ENCODE data around the gene P2RY1. TPM values are rescaled to one million over a fixed set of nuclear protein-coding genes. Genes with fewer than 3 reads are reported as not detected.
"Not testable (repeated sequence)": the region's sequence is repeated elsewhere in the genome, so short reads cannot be mapped to it uniquely, and the experiment has no call there.

The P2RY1 gene
- total and polyA plus RNA-seq, 4 donors, result 3.3 to 20.2 (median 10.4) TPM

GRCh38 chr3:152870027-152870426 lies 35.1 kb downstream of the P2RY1 start:
- TF ChIP-seq, protein P1, sequence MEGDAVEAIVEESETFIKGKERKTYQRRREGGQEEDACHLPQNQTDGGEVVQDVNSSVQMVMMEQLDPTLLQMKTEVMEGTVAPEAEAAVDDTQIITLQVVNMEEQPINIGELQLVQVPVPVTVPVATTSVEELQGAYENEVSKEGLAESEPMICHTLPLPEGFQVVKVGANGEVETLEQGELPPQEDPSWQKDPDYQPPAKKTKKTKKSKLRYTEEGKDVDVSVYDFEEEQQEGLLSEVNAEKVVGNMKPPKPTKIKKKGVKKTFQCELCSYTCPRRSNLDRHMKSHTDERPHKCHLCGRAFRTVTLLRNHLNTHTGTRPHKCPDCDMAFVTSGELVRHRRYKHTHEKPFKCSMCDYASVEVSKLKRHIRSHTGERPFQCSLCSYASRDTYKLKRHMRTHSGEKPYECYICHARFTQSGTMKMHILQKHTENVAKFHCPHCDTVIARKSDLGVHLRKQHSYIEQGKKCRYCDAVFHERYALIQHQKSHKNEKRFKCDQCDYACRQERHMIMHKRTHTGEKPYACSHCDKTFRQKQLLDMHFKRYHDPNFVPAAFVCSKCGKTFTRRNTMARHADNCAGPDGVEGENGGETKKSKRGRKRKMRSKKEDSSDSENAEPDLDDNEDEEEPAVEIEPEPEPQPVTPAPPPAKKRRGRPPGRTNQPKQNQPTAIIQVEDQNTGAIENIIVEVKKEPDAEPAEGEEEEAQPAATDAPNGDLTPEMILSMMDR (IDR thresholded peaks at IDR 0.05; ENCODE audit: control extremely low read depth, extremely low read depth), result no peak
- H3K9me3 ChIP-seq (ENCODE audit: control insufficient read depth in 4 of 4, insufficient read depth in 3 of 4, low read length in 3 of 4), result peaks cover 0 to 5% (median 2%) of the 10 kb centered on the region in 4 donors
- no peak overlapping the region for H3K4me3 ChIP-seq
- DNase-seq (no peak), ATAC-seq (ENCODE audit: insufficient read depth, low FRiP score) (peak; percentile 50)
- no peaks in the 10 kb centered on the region for H3K36me3 ChIP-seq (ENCODE audit: control insufficient read depth in 4 of 4, insufficient read depth in 4 of 4, low read length in 4 of 4)
- no peaks in the 10 kb centered on the region for H3K27me3 ChIP-seq (ENCODE audit: control insufficient read depth in 3 of 3, insufficient read depth in 3 of 3, low read length in 2 of 3)
- H3K9ac ChIP-seq (ENCODE audit: insufficient read depth in 1 of 2, low read length in 2 of 2), result no peak overlapping the region
- WGBS, 2 donors, result 79 to 84% methylated on average over 5 of the region's 5 CpGs
- no peak overlapping the region for H3K27ac ChIP-seq (ENCODE audit: low read depth in 1 of 2, low read length in 1 of 2)
- H3K4me1 ChIP-seq (ENCODE audit: control insufficient read depth in 5 of 5, insufficient read depth in 5 of 5, low read length in 5 of 5), result no peaks in the 10 kb centered on the region

GRCh38 chr3:152873314-152873713 lies 38.4 kb downstream of the P2RY1 start:
- DNase-seq; H3K27ac ChIP-seq (ENCODE audit: low read depth in 1 of 2, low read length in 1 of 2); ATAC-seq (ENCODE audit: insufficient read depth, low FRiP score); H3K36me3 ChIP-seq (ENCODE audit: control insufficient read depth in 4 of 4, insufficient read depth in 4 of 4, low read length in 4 of 4); H3K27me3 ChIP-seq (ENCODE audit: control insufficient read depth in 3 of 3, insufficient read depth in 3 of 3, low read length in 2 of 3); H3K4me1 ChIP-seq (ENCODE audit: control insufficient read depth in 5 of 5, insufficient read depth in 5 of 5, low read length in 5 of 5); H3K4me3 ChIP-seq; H3K9me3 ChIP-seq (ENCODE audit: control insufficient read depth in 4 of 4, insufficient read depth in 3 of 4, low read length in 3 of 4); H3K9ac ChIP-seq (ENCODE audit: insufficient read depth in 1 of 2, low read length in 2 of 2): not testable (repeated sequence)

DNA sequence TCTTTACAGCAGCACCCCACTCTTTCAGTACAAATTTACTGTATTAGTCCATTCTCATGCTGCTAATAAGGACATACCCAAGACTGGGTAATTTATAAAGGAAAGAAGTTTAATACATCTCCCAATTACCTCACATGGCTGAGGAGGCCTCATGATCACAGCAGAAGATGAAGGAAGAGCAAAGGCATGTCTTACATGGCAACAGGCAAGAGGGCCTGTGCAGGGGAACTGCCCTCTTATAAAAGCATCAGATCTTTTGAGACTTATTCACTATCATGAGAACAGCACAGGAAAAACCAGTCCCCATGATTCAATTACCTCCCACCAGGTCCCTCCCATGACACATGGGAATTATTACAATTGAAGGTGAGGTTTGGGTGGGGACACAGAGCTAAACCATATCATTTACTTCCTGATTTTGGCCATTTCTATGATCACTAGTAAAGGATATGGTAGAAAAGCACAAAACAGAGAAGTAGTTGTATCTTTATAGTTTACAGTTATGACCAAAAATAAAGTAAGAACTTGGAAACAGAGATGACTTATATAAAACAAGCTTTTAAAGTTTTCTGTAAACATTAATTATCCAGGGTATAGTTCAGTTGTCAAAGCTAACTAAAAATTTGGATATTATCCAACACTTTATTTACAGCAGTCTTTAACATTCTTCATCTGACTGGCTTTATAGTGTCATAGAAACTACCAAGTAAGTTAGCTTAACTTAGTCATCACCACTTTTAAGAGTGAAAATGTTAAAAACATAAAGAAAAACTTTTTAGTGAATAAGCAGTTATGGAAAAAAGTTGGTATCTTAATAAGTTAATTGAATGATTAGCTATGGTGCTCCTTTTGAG lies 40.2 kb downstream of the P2RY1 start:
- H3K27me3 ChIP-seq (ENCODE audit: control insufficient read depth in 3 of 3, insufficient read depth in 3 of 3, low read length in 2 of 3), result peaks cover 0 to 3% (median 0%) of the 10 kb centered on the region in 3 donors

DNA sequence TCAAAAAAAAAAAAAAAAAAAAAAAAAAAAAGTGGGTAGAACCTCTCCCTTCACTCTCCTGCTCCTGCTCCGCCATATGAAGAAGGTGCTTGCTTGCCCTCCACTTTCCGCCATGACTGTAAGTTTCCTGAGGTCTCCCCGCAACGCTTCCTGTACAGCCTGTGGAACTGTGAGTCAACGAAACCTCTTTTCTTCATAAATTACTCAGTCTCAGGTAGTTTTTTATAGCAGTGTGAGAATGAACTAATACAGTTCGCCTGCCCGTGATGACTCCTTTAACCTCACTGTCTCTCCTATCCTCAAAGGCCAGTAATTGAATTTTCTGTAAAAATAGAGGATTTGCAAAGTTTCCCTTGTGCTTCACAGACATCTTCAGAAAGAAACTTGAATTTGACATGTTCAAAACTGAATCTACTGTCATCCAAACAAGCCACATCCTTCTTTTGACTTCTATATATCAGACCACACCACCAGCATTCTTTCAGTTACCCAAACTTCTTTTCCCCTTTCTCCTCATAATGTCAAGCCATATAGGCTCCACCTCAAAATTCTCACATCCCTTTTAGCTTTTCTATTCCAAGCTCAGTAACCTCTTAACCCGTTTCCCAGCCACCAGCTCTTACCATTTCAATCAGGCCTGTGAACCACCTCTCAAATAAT lies 44.3 kb downstream of the P2RY1 start:
- H3K9me3 ChIP-seq (ENCODE audit: control insufficient read depth in 4 of 4, insufficient read depth in 3 of 4, low read length in 3 of 4), result no peaks in the 10 kb centered on the region
- DNase-seq (no peak), ATAC-seq (ENCODE audit: insufficient read depth, low FRiP score) (no peak)
- peaks cover 0 to 8% (median 0%) of the 10 kb centered on the region in 3 donors for H3K27me3 ChIP-seq (ENCODE audit: control insufficient read depth in 3 of 3, insufficient read depth in 3 of 3, low read length in 2 of 3)
- H3K4me3 ChIP-seq, result no peak overlapping the region
- H3K27ac ChIP-seq (ENCODE audit: low read depth in 1 of 2, low read length in 1 of 2), result no peak overlapping the region
- no peaks in the 10 kb centered on the region for H3K4me1 ChIP-seq (ENCODE audit: control insufficient read depth in 5 of 5, insufficient read depth in 5 of 5, low read length in 5 of 5)
- 90 to 91% methylated on average over 8 of the region's 8 CpGs for WGBS, 2 donors
- TF ChIP-seq, protein P1 (IDR thresholded peaks at IDR 0.05; ENCODE audit: control extremely low read depth, extremely low read depth), result no peak
- no peaks in the 10 kb centered on the region for H3K36me3 ChIP-seq (ENCODE audit: control insufficient read depth in 4 of 4, insufficient read depth in 4 of 4, low read length in 4 of 4)
- H3K9ac ChIP-seq (ENCODE audit: insufficient read depth in 1 of 2, low read length in 2 of 2), result no peak overlapping the region

More for the DNA sequence above, 40.2 kb downstream of the P2RY1 start:
- TF ChIP-seq, protein P1 (IDR thresholded peaks at IDR 0.05; ENCODE audit: control extremely low read depth, extremely low read depth), result no peak
- ATAC-seq (ENCODE audit: insufficient read depth, low FRiP score) (no peak), DNase-seq (no peak)
- H3K9me3 ChIP-seq (ENCODE audit: control insufficient read depth in 4 of 4, insufficient read depth in 3 of 4, low read length in 3 of 4), result peaks cover 0 to 5% (median 2%) of the 10 kb centered on the region in 4 donors
- no peak overlapping the region for H3K9ac ChIP-seq (ENCODE audit: insufficient read depth in 1 of 2, low read length in 2 of 2)
- H3K27ac ChIP-seq (ENCODE audit: low read depth in 1 of 2, low read length in 1 of 2), result no peak overlapping the region
- H3K4me1 ChIP-seq (ENCODE audit: control insufficient read depth in 5 of 5, insufficient read depth in 5 of 5, low read length in 5 of 5), result no peaks in the 10 kb centered on the region
- H3K4me3 ChIP-seq, result no peak overlapping the region
- H3K36me3 ChIP-seq (ENCODE audit: control insufficient read depth in 4 of 4, insufficient read depth in 4 of 4, low read length in 4 of 4), result no peaks in the 10 kb centered on the region
